Muscle layer of duodenum (tissue), 2 donors: ENCODE results near the gene SYNGR2.

Experiments
- H3K27ac ChIP-seq: one replicate; pipeline ENCODE4 v1.7.0; 2013; ENCODE audit warnings: mild to moderate bottlenecking, low read length
- H3K27me3 ChIP-seq: one replicate; pipeline ENCODE4 v1.7.0; 2013; ENCODE audit warnings: low read depth, mild to moderate bottlenecking, control low read depth, low read length
- H3K36me3 ChIP-seq, 2 donors: one replicate each; pipeline ENCODE4 v1.7.0; 2013; ENCODE audit warnings: low read length in 2 of 2, control low read depth in 1 of 2, mild to moderate bottlenecking in 1 of 2; ENCODE audit not compliant: insufficient read depth in 2 of 2, control insufficient read depth in 1 of 2
- H3K4me1 ChIP-seq, 2 donors: one replicate each; pipeline ENCODE4 v1.7.0; 2013; ENCODE audit warnings: low read length in 2 of 2, mild to moderate bottlenecking in 2 of 2, control low read depth in 1 of 2, moderate library complexity in 1 of 2; ENCODE audit not compliant: insufficient read depth in 2 of 2, control insufficient read depth in 1 of 2
- H3K4me3 ChIP-seq, 2 donors: one replicate each; pipeline ENCODE4 v1.7.0; 2013; ENCODE audit warnings: low read length in 2 of 2, low read depth in 1 of 2, mild to moderate bottlenecking in 1 of 2
- H3K9me3 ChIP-seq, 2 donors: one replicate each; pipeline ENCODE4 v1.7.0; 2013; ENCODE audit warnings: low read length in 2 of 2, control low read depth in 1 of 2, mild to moderate bottlenecking in 1 of 2; ENCODE audit not compliant: control insufficient read depth in 1 of 2
- donor health status: healthy.

Gene SYNGR2

GRCh38 chr17:78180508-78180907 is 12.1 kb downstream of the SYNGR2 start:
- Histone ChIP-seq H3K36me3 (no peaks in the 10 kb centered on the region), H3K9me3 (no peaks in the 10 kb centered on the region), H3K4me3 (peak overlapping the region in 1 of 2 donors; percentile 32), H3K27ac (peak overlapping the region; percentile 79), H3K27me3 (no peaks in the 10 kb centered on the region), H3K4me1 (peaks cover 18 to 39% of the 10 kb centered on the region in 2 donors)

GRCh38 chr17:78182504-78182903 is 14.1 kb downstream of the SYNGR2 start:
- no peaks in the 10 kb centered on the region for H3K36me3 ChIP-seq
- H3K4me3 ChIP-seq: no peak overlapping the region
- no peak overlapping the region for H3K27ac ChIP-seq
- H3K27me3 ChIP-seq: no peaks in the 10 kb centered on the region
- no peaks in the 10 kb centered on the region for H3K9me3 ChIP-seq
- peaks cover 11 to 37% of the 10 kb centered on the region in 2 donors for H3K4me1 ChIP-seq

- Histone ChIP-seq H3K4me3 (no peak overlapping the region), H3K27ac (no peak overlapping the region), H3K36me3 (no peaks in the 10 kb centered on the region), H3K4me1 (peaks cover 11 to 41% of the 10 kb centered on the region in 2 donors), H3K9me3 (no peaks in the 10 kb centered on the region), H3K27me3 (no peaks in the 10 kb centered on the region)
Observed at GRCh38 chr17:78183916-78184315, 15.5 kb downstream of the SYNGR2 start.

GRCh38 chr17:78184351-78184750 is 16.0 kb downstream of the SYNGR2 start:
- Histone ChIP-seq H3K27ac (no peak overlapping the region), H3K4me1 (peaks cover 11 to 41% of the 10 kb centered on the region in 2 donors), H3K27me3 (no peaks in the 10 kb centered on the region), H3K36me3 (no peaks in the 10 kb centered on the region), H3K9me3 (no peaks in the 10 kb centered on the region), H3K4me3 (peak overlapping the region in 1 of 2 donors; percentile 28)

- Histone ChIP-seq H3K4me3 (peak overlapping the region in 1 of 2 donors; percentile 28), H3K4me1 (peaks cover 11 to 41% of the 10 kb centered on the region in 2 donors), H3K36me3 (no peaks in the 10 kb centered on the region)
Observed at GRCh38 chr17:78184868-78185267, 16.5 kb downstream of the SYNGR2 start.

GRCh38 chr17:78185981-78186691 is 17.8 kb downstream of the SYNGR2 start:
- peaks cover 0 to 4% of the 10 kb centered on the region in 2 donors for H3K36me3 ChIP-seq
- no peak overlapping the region for H3K27ac ChIP-seq
- no peak overlapping the region for H3K4me3 ChIP-seq
- no peaks in the 10 kb centered on the region for H3K9me3 ChIP-seq
- peaks cover 3 to 37% of the 10 kb centered on the region in 2 donors for H3K4me1 ChIP-seq
- no peaks in the 10 kb centered on the region for H3K27me3 ChIP-seq

More at GRCh38 chr17:78184868-78185267, 16.5 kb downstream of the SYNGR2 start:
- no peaks in the 10 kb centered on the region for H3K27me3 ChIP-seq
- H3K27ac ChIP-seq: no peak overlapping the region
- H3K9me3 ChIP-seq: no peaks in the 10 kb centered on the region

- Histone ChIP-seq H3K36me3 (peaks cover 0 to 6% of the 10 kb centered on the region in 2 donors), H3K4me3 (peak within 1 kb of the TSS; percentile 61 to 66), H3K4me1 (peaks cover 3 to 37% of the 10 kb centered on the region in 2 donors), H3K27ac (peak within 1 kb of the TSS; percentile 72), H3K27me3 (no peaks in the 10 kb centered on the region), H3K9me3 (no peaks in the 10 kb centered on the region)
Observed at GRCh38 chr17:78186692-78187595, 18.6 kb downstream of the SYNGR2 start, which contains the start of the genes AFMID and TK1. AFMID (plus strand) TSS chr17:78187362; CDS start chr17:78187371, 9 bp downstream. TK1 (minus strand) TSS chr17:78187052; CDS start chr17:78186994, 58 bp downstream.

GRCh38 chr17:78196716-78197115 is 28.3 kb downstream of the SYNGR2 start:
- H3K27me3 ChIP-seq: no peaks in the 10 kb centered on the region

GRCh38 chr17:78197147-78197832 is 28.9 kb downstream of the SYNGR2 start:
- H3K36me3 ChIP-seq: peaks cover 0 to 3% of the 10 kb centered on the region in 2 donors

More at GRCh38 chr17:78196716-78197115, 28.3 kb downstream of the SYNGR2 start:
- Histone ChIP-seq H3K4me1 (no peaks in the 10 kb centered on the region), H3K36me3 (peaks cover 0 to 3% of the 10 kb centered on the region in 2 donors), H3K9me3 (no peaks in the 10 kb centered on the region), H3K4me3 (no peak overlapping the region), H3K27ac (no peak overlapping the region)

GRCh38 chr17:78200451-78200850 is 32.1 kb downstream of the SYNGR2 start:
- Histone ChIP-seq H3K4me3 (no peak overlapping the region), H3K27me3 (no peaks in the 10 kb centered on the region), H3K27ac (no peak overlapping the region), H3K4me1 (no peaks in the 10 kb centered on the region), H3K9me3 (no peaks in the 10 kb centered on the region), H3K36me3 (no peaks in the 10 kb centered on the region)

More at GRCh38 chr17:78197147-78197832, 28.9 kb downstream of the SYNGR2 start:
- Histone ChIP-seq H3K4me1 (no peaks in the 10 kb centered on the region), H3K9me3 (no peaks in the 10 kb centered on the region), H3K27me3 (no peaks in the 10 kb centered on the region), H3K27ac (no peak overlapping the region), H3K4me3 (no peak overlapping the region)
